Nephron progenitor cell (in vitro differentiated cells): ENCODE measurements around the gene ABCA2.

ENCODE experiments used
- DNase-seq: peaks from one replicate; pipeline ENCODE4 v3.0.0; 2021
- H3K27ac Mint-ChIP-seq: 2 replicates; pipeline ENCODE4 v1.8.0; 2021; ENCODE audit warnings: mild to moderate bottlenecking, moderate library complexity, mixed read lengths
- H3K27me3 Mint-ChIP-seq: 2 replicates; pipeline ENCODE4 v1.8.0; 2021; ENCODE audit warnings: mild to moderate bottlenecking, low read depth, mixed read lengths; ENCODE audit not compliant: poor library complexity
- H3K36me3 Mint-ChIP-seq: 2 replicates; pipeline ENCODE4 v1.8.0; 2021; ENCODE audit warnings: low read depth, mixed read lengths
- H3K4me1 Mint-ChIP-seq: 2 replicates; pipeline ENCODE4 v1.8.0; 2021; ENCODE audit warnings: mixed read lengths
- H3K4me3 Mint-ChIP-seq: 2 replicates; pipeline ENCODE4 v1.8.0; 2021; ENCODE audit warnings: mild to moderate bottlenecking, moderate library complexity, mixed read lengths
- H3K9me3 Mint-ChIP-seq: 2 replicates; pipeline ENCODE4 v1.8.0; 2021; ENCODE audit warnings: mild to moderate bottlenecking, moderate library complexity, mixed read lengths
- CTCF ChIP-seq: fragments of 200-600 bp; sonication (generic); IDR thresholded peaks from 2 replicates; pipeline ENCODE4 v1.5.0; 2021; ENCODE audit warnings: antibody characterized with exemption

ABCA2 gene

DNA sequence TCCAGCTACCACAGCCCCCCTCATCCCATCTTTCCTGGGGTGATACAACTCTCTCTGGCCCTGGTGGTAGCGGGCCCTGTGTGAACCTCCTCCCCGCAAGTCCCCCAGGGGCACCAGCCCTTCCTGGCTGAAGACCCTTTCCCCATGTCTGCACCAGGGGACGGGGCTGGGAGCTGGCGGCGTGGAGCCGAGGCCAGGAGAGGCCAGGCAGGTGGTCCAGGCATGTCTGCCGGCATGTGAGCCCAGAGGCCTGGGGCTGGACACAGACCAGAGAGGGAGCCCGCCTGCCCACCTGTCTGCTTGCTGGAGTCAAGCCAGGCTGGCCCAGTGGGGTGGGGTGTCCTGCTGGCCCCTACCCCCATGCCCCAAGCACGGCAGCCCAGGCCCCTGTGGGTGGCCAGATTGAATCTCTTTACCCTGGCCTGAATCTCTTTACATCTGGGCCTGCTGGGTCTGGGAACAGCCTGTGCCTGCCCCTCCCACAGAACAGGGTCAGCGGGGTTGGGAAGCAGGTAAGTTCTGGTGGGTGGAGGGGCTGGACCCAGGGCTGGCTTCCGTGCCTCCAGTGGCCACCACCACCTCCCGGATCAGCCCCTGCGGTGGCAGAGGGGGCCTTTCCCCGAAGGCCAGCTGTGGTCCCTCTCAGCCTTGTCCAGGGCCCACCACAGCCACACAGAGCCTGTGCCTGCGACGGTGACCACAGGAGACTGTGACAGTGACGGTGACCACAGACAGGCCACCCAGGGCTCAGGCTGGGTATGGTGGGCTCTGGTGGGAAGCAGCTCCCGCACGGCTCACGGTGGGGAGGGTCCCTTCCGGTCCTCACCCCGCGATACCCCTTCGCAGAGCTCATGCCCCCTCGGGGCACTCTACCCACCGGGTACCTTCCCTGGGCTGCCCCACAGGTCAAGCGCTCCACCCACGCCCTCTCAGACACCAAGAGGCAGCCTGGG lies 68.9 kb downstream of the ABCA2 start:
- H3K4me1 Mint-ChIP-seq, result peaks cover 4% of the 10 kb centered on the region
- H3K4me3 Mint-ChIP-seq, result no peak overlapping the region
- H3K27me3 Mint-ChIP-seq, result peaks cover 25% of the 10 kb centered on the region
- peaks cover 9% of the 10 kb centered on the region for H3K9me3 Mint-ChIP-seq
- no peak for TF ChIP-seq CTCF
- DNase-seq, result no peak
- H3K27ac Mint-ChIP-seq, result no peak overlapping the region
- H3K36me3 Mint-ChIP-seq, result no peaks in the 10 kb centered on the region

GRCh38 chr9:136958473-136958872 lies 69.6 kb downstream of the ABCA2 start:
- H3K36me3 Mint-ChIP-seq, result no peaks in the 10 kb centered on the region
- no peak for DNase-seq
- peaks cover 4% of the 10 kb centered on the region for H3K4me1 Mint-ChIP-seq
- no peak overlapping the region for H3K4me3 Mint-ChIP-seq
- H3K9me3 Mint-ChIP-seq, result peaks cover 9% of the 10 kb centered on the region
- TF ChIP-seq CTCF, result no peak
- H3K27me3 Mint-ChIP-seq, result peaks cover 25% of the 10 kb centered on the region
- H3K27ac Mint-ChIP-seq, result no peak overlapping the region

GRCh38 chr9:136957901-136958300 lies 70.1 kb downstream of the ABCA2 start:
- Mint-ChIP-seq H3K27ac (no peak overlapping the region), H3K27me3 (peaks cover 25% of the 10 kb centered on the region), H3K36me3 (no peaks in the 10 kb centered on the region), H3K4me3 (no peak overlapping the region), H3K4me1 (peaks cover under 1% of the 10 kb centered on the region), H3K9me3 (peaks cover 9% of the 10 kb centered on the region)
- TF ChIP-seq CTCF, result no peak
- DNase-seq, result no peak

DNA sequence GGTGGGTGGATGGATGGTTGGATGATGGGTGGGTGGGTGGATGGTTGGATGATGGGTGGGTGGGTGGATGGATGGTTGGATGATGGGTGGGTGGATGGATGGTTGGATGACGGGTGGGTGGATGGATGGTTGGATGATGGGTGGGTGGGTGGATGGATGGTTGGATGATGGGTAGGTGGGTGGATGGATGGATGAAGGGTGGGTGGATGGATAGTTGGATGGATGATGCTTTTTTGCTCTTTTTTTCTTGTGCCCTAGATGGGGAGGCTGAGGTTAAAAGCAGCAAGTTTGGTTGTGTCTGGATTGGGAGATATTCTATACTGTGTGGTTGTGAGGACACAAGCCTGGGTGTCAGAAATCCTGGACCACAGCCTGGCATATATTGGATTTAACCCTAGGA lies 70.6 kb downstream of the ABCA2 start:
- H3K36me3 Mint-ChIP-seq, result no peaks in the 10 kb centered on the region
- H3K9me3 Mint-ChIP-seq, result peaks cover 9% of the 10 kb centered on the region
- no peak overlapping the region for H3K27ac Mint-ChIP-seq
- H3K27me3 Mint-ChIP-seq, result peaks cover 25% of the 10 kb centered on the region
- no peak for DNase-seq
- no peak for TF ChIP-seq CTCF
- H3K4me1 Mint-ChIP-seq, result no peaks in the 10 kb centered on the region
- H3K4me3 Mint-ChIP-seq, result no peak overlapping the region
